PC-3 (cell line): ENCODE data around the gene LCN6.

Experiments
- EZH2 ChIP-seq: fragments of 300-600 bp; sonication (generic); IDR thresholded peaks from one replicate; pipeline ENCODE4 v1.6.1; 2017; ENCODE audit warnings: antibody characterized with exemption, mild to moderate bottlenecking, low read length; ENCODE audit not compliant: unreplicated experiment
- EZH2phosphoT487 ChIP-seq: fragments of 300-600 bp; sonication (generic); IDR thresholded peaks from 2 replicates; pipeline ENCODE4 v1.6.1; 2018; ENCODE audit warnings: mild to moderate bottlenecking, antibody characterized with exemption, low read length, borderline replicate concordance
- TF ChIP-seq, protein P1 (sequence below): fragments of 300-600 bp; sonication (generic); conservative IDR thresholded peaks from 2 replicates; pipeline ENCODE4 v1.5.1; 2017; ENCODE audit warnings: antibody characterized with exemption, low read depth, mild to moderate bottlenecking, low read length

DNA sequence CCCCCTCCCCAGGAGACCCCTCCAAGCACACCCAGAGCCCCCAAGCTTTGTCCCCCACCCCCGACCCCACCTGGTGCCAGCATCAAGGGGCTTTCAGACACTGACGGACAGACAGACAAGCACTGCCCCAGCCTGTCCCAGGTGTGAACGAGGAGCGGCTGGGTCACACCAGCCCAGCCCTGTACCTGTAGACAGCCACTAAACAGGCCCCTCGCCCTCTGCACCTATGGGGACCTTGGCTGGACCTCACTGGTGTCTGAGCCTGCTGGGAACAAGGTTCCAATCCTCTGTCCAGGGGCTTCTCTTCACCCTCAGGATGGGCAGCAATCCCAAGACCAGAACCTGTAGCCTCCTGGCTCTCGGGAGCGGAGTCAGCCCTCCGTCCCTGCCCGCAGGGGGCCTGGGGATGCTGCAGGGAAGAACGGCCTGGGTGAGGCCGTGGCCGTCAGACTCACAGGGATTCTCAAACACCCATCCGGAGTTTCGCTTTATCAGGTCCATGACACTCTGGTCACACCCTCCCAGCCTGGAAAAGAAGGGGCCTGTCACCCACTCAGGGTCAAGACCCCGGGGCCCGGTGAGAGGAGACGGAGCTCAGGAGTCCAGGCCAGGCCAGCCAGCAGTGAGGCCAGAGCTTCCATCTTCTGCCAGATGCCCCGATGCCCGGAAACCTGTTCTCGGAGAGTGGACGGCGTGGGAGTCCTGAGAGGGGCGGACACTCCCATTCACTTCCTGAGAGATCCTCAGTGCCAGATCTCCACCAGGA, 2.8 kb downstream of the LCN6 start:
- no peak for TF ChIP-seq EZH2phosphoT487
- TF ChIP-seq, protein P1, sequence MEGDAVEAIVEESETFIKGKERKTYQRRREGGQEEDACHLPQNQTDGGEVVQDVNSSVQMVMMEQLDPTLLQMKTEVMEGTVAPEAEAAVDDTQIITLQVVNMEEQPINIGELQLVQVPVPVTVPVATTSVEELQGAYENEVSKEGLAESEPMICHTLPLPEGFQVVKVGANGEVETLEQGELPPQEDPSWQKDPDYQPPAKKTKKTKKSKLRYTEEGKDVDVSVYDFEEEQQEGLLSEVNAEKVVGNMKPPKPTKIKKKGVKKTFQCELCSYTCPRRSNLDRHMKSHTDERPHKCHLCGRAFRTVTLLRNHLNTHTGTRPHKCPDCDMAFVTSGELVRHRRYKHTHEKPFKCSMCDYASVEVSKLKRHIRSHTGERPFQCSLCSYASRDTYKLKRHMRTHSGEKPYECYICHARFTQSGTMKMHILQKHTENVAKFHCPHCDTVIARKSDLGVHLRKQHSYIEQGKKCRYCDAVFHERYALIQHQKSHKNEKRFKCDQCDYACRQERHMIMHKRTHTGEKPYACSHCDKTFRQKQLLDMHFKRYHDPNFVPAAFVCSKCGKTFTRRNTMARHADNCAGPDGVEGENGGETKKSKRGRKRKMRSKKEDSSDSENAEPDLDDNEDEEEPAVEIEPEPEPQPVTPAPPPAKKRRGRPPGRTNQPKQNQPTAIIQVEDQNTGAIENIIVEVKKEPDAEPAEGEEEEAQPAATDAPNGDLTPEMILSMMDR: no peak
- TF ChIP-seq EZH2: no peak
